GM20431 (cell line): ENCODE data around the gene EFNA1.

Experiments used
- in situ Hi-C: fragments of 300-500 bp; cut with MseI, MboI; formaldehyde crosslinking; loops from one replicate; pipeline ENCODE4 v1.15.0; 2020; ENCODE audit warnings: low sequenced_read_pairs; ENCODE audit not compliant: unreplicated experiment

EFNA1 gene

DNA sequence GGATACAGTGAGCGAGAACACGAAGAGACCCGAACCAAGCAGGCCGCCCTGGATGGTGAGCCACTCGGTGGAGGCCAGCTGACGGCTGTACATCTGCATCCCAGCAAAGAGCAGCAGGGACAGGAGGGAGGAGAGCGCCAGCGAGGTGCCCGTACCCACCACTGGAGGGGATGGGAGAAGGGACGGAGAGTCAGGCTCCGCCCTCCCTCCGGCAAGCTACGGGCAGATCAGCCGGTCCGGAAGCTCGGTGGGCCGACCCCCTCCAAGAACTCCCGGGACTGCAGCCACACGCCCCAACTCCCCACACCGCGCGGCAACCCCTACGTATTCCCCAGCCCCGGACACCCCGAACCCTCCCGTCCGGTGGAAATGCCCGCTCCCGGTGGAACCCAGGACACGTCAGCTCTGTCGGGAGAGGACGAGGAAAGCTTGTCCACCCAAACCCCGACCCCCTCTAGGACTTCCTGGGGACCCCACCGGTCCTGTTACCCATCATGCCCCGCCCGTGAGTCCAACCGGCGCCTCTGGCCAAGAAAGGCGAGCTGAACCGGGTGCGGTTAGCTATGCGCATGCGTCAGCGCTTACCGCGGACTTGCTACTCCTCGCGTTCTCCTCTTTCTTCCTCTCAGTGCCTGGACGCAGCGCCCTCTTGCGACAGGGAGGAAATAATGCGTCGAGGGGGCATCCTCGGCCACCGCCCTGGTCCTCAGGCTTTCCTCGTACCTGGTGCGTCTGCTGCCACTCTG, 45.2 kb downstream of the EFNA1 start, which contains the start of gene KRTCAP2:
KRTCAP2 (minus strand) TSS at position 573 of the 746 bp plus-strand sequence; CDS start at position 493, 80 bp downstream.
- in situ Hi-C loops, result no loop called here

DNA sequence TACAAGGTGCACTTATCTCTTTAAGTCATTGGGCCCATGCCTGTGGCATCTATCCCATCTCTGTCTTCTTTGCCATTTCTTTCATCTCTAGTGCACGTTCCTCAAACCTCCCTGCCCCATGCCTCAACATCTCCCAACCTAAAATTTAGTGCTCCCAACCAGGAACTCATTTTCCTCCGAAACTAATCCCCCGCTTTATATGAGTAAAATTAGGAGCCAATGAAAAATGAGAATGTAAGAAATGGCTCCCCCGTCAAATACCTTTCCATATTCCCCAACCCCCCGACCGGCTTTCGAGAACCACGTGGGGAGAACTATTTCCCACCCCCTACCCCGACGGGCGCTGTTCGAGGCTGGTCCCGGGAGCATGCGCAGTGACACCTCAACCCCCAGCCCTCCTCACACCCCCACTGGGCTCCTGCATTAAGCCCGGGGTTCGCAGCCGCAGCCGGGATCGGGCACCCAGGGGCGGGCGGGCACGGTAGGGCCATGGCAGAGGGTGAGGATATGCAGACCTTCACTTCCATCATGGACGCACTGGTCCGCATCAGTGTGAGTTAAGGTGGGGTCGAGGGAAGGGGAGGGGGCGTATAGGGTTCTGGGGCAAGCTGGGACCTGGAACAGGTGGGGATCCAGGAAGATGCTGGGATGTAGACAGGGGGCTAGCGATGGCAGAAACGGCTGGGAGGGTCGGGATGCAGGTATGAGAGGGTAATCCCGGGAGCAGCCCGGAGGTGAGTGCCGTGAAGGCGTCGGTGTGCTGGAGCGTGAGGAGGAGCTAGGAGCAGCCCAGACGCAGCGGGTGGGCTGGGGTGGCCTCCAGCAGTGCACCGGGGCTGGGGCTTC, 46.0 kb downstream of the EFNA1 start, which contains the start of gene TRIM46:
TRIM46 (plus strand) TSS at position 372 of the 846 bp plus-strand sequence; CDS start at position 490, 118 bp downstream.
- in situ Hi-C loops, result no loop called here

DNA sequence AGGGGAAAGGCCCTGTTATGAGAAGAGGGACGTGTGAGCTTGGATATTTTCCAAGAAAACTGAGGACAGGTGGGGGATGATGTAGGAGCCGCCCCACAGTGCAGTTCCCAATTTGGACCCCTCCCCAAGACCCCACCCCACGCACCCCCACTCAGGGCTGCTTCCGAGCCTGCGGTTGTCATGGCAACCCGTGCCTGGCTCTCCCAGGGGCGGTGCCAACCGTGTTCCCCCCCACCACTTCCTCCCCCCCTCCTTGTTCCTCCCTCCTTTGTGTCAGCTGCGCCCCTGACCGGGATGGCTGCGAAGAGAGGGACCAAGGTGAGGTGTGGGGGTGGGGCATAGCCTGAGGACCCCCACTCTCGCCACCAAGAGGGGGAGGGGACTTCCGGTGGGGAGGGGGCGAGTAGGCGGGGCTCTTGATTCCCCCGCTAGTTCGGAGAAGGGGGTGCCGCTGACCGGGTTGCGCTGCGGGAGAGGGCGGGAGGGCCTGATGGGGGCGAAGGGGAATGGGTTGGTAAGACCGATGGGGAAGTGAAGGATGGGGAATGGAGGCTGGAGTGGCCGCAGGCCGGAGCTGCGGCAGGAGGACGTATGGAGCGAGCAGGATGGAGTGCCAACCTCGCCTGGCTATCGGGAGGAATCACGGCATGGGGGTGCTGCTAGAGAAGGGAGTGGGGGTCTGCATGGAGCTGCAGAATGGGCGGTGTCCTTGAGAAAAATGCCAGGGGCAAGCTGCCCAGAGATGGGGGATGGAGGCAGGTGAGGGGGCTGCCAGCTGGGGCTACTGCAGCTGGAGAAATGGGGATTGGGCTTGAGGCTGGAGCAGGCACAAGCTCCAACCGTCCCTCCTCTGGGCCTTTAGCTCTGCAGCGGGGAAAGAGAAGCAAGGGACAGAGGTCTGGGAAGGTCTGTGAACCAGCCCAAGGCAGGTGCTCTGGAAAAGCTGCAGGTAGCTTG, 46.9 kb downstream of the EFNA1 start:
- in situ Hi-C loops, result no loop called here

DNA sequence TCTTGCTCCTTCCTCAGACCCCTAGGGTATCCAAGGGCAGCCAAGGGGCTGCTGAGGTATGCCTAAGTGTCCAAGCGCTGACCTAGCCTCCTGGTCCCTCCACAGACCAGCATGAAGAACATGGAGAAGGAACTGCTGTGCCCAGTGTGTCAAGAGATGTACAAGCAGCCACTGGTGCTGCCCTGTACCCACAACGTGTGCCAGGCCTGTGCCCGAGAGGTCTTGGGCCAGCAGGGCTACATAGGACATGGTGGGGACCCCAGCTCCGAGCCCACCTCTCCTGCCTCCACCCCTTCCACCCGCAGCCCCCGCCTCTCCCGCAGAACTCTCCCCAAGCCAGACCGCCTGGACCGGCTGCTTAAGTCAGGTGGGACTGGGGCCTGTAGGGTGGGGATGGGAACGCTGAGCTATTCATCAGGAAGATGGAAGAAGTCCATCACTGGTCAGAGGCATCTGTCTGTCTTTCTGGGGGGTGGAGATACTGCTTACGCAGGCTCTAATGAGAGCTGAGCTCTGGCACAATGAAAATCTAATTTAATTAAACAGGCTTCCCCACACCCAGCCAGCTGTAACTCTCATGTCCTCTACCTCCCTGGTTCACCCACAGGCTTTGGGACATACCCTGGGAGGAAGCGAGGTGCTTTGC, 47.7 kb downstream of the EFNA1 start:
- in situ Hi-C loops, result no loop called here

DNA sequence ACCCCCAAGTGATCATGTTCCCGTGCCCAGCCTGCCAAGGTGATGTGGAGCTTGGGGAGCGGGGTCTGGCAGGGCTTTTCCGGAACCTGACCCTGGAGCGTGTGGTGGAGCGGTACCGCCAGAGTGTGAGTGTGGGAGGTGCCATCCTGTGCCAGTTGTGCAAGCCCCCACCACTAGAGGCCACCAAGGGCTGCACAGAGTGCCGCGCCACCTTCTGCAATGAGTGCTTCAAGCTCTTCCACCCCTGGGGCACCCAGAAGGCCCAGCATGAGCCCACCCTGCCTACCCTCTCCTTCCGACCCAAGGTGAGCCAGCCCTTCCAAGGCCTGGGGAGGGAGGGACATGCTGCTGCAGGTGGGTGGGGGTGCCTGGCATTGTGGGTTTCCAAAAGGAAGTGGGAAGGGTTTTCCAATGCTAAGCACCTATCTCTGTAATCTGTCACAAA, 48.3 kb downstream of the EFNA1 start:
- in situ Hi-C loops, result no loop called here

DNA sequence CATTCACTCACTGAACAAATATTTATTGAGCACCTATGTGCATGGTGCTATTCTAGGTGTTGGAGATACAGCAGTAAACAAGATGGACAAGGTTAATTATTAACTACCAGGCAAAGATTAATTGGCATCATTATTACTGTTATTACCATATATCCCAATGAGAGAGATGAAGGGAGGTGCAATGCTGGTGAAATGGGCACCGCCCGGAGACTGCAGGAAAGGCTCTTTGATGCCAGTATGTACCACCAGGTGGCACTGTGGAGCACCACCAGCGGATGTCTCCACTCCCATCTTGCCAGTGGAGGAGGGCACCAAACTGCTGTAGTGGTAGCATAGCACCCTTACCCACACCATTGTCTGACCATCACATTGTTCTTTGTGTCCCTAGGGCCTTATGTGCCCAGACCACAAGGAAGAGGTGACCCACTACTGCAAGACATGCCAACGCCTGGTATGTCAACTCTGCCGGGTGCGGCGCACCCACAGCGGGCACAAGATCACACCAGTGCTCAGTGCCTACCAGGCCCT, 48.9 kb downstream of the EFNA1 start:
- in situ Hi-C loops, result no loop called here

DNA sequence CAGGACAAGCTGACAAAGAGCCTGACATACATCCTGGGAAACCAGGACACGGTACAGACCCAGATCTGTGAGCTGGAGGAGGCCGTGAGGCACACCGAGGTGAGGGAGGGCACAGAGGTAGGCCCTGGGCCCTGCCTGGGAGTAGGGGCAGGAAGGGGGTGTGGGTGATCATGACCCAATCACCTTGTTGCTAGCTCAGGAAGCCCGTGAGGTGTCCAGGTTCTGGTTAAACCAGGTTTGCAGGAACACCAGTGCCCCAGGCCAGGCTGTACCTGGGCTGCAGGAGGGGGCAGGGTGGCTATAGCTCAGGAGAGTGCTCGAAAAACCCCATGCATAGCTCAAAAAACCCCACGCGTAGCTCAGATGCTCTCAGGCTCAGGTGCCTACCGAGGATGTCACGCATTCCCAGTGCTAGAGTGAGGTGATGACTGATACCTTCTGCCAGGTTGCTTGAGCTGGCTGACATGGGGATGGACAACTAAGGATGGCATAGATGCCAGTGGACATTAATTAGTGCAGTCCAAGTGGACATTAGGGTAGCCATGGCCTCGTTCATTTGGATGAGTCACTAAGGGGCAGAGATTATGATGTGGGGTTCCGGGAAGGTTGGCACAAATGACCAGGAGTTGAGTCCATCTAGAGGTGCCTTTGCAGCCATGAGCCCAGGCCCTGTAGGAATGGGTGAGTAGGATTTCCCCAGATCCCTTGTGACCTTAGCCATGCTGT, 49.7 kb downstream of the EFNA1 start:
- in situ Hi-C loops, result no loop called here

DNA sequence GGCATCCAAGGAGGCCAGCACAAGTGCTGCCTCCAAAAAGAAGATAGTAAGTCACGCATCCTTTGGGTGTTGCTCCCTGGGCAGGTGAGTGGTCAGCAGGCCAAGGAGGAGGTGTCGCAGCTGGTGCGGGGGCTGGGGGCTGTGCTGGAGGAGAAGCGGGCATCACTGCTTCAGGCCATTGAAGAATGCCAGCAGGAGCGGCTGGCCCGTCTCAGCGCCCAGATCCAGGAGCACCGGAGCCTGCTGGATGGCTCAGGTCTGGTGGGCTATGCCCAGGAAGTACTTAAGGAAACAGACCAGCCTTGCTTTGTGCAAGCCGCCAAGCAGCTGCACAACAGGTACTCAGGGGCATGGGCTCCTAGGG, 50.2 kb downstream of the EFNA1 start:
- in situ Hi-C loops, result no loop called here

DNA sequence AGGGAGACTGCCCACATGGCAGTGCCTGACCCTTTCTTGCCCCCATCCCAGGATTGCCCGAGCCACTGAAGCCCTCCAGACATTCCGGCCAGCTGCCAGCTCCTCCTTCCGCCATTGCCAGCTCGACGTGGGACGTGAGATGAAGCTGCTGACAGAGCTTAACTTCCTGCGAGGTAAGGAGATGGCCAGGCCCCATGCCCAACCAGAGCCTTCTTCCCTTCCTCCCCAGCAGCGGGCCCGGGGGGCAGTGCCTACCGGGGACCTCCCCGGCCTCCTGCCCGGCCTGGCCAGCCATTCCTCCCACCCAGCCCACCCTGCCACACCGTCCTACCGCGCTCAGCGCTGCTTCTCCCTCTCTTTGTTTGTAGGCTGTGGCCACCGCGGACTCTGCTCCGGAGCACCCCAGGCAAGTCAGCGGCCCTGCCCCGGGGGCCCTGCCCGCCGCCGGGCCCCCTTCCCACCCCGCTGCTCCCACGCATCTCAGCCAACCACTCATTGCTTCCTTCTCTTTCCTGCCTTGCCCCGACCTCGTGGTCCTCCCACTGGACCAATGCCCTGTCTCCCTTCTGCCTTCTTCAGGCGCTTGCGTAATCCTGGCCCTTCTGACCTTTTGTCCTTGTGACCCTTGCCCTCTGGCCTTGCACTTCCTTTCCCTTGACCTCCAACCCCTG, 50.9 kb downstream of the EFNA1 start:
- in situ Hi-C loops, result no loop called here

DNA sequence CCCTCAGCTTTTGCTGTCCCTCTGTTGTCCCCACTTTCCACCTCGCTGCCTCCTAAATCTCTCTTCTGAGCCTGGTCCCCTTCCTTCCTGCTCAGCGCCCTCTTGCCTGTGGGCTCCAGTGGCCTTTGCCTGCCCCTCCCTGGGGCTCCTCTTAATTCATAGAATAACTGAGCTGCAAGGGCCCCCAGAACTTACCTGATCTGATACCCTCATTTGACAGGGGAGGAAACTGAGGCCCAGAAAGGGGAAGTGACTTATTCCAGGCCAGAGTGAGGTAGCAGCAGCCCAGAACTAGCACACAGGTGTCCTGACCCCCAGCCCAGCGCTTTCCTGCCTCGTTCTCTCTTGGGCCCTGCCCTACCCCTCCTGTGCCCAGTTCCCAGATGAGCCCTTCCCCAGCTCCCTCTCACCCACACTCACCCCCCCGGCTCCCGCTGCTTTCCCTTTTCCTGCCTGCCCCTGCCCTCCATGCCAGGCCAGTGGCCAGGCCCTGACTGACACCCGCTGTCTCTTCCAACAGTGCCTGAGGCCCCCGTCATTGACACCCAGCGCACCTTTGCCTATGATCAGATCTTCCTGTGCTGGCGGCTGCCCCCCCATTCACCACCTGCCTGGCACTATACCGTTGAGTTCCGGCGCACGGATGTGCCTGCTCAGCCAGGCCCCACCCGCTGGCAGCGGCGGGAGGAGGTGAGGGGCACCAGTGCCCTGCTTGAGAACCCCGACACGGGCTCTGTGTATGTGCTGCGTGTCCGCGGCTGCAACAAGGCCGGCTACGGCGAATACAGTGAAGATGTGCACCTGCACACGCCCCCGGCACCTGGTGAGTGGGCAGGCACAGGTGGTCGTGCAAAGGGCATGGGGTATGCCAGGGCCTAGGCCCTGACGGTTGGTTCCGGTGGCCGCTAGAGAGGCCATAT, 51.7 kb downstream of the EFNA1 start:
- in situ Hi-C loops, result no loop called here

DNA sequence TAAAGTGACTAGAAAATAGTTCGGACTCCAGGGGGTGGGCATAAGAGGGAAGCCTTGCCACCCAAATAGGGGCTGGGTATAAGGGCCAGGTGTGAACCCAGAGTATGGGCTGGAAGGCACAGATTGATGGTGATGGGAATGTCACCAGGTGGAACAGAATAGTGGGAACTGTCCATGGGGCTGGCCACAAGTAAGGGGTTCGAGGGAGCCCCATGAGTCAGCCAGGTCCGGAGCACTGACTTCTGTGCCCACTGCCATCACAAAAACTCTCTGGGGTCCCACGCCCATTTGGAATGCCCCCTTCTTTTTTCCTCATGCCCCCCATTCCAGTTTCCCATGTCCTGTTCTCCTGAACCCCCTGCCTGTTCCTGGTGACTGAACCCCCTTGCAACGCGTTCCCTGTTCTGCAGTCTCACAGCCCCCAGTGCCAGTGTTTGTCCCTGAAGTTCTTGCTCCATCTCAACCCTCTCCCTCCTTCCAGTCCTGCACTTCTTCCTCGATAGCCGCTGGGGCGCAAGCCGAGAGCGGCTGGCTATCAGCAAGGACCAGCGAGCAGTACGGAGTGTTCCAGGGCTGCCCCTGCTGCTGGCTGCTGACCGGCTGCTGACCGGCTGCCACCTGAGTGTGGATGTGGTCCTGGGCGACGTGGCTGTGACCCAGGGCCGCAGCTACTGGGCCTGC, 53.8 kb downstream of the EFNA1 start:
- in situ Hi-C loops, result no loop called here

DNA sequence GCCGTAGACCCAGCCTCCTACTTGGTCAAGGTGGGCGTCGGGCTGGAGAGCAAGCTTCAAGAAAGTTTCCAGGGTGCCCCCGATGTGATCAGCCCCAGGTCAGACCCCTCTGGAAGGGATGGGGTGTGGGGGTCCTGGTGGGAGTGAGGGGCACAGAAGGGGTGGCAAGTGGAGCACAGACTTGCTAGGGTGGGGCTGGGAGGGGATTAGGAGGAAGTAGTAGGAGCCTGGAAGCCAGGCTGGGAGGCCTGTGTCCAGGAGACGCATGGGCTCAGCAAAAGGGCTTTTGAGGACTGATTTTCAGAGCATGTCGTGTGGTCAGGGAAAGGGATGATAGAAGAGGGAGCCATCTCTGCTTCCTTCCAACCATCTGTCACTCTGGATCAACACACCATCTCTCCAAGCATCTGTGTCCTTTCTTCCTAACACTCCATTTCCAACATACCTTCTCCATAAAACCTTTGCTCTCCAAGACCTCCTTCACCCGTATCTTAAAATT, 54.4 kb downstream of the EFNA1 start:
- in situ Hi-C loops, result no loop called here

DNA sequence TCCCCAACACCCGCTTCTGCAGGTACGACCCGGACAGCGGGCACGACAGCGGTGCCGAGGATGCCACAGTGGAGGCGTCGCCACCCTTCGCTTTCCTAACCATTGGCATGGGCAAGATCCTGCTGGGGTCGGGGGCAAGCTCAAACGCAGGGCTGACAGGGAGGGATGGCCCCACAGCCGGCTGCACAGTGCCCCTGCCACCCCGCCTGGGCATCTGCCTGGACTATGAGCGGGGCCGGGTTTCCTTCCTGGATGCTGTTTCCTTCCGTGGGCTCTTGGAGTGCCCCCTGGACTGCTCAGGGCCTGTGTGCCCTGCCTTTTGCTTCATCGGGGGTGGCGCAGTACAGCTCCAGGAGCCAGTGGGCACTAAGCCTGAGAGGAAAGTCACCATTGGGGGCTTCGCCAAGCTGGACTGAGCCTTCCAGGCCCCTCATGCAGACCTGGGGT, 56.1 kb downstream of the EFNA1 start:
- in situ Hi-C loops, result no loop called here

DNA sequence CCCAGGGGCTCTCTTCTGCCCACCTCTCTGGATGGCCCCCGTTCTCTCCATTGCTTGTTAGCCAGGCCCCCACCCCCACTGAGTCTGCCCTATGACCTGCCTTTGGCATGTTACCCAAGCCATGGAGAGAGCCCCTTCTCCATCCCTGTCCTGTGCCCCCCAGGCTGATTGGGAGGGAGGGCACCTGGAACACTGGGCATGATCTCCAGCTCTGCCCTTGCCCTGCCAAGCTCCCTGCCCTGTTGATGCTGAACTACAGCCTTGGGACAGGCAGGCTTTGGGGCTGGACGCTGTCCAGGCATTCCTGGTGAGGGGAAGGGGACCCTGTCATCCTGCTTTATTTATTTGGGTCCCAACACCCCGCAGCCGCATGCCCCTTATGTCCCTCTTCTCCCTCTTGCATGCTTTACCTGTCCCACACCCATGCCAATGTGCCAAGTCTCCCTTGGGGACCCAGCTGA, 56.7 kb downstream of the EFNA1 start:
- in situ Hi-C loops, result no loop called here
